GM10266 (cell line): ENCODE data around the gene HMCN1.
"Not testable (repeated sequence)": the region's sequence is repeated elsewhere in the genome, so short reads cannot be mapped to it uniquely, and the experiment has no call there.

Experiments used
- DNase-seq: peaks from one replicate; pipeline ENCODE4 v3.0.0; 2012; ENCODE audit errors: extremely low spot score
- CTCF ChIP-seq: IDR thresholded peaks from 2 replicates; pipeline ENCODE4 v1.5.1; 2012; ENCODE audit warnings: mild to moderate bottlenecking, low read depth; ENCODE audit not compliant: control insufficient read depth, insufficient read depth; ENCODE audit errors: missing control alignments

HMCN1 gene

GRCh38 chr1:186207391-186208085 is 473.3 kb downstream of the HMCN1 start:
- no peak for TF ChIP-seq CTCF
- no peak for DNase-seq

- DNase-seq = no peak
- TF ChIP-seq CTCF = no peak
Measured at GRCh38 chr1:186208405-186209129, 474.4 kb downstream of the HMCN1 start.

GRCh38 chr1:186210258-186210657 is 476.1 kb downstream of the HMCN1 start:
- TF ChIP-seq CTCF = no peak
- no peak for DNase-seq

GRCh38 chr1:186211583-186211982 is 477.4 kb downstream of the HMCN1 start:
- DNase-seq = not testable (repeated sequence)

- TF ChIP-seq CTCF = peak; percentile 84
- peak; percentile 38 for DNase-seq
Measured at GRCh38 chr1:186212568-186213224, 478.5 kb downstream of the HMCN1 start.

- no peak for TF ChIP-seq CTCF
- DNase-seq = no peak
Measured at GRCh38 chr1:186213225-186213607, 479.0 kb downstream of the HMCN1 start.

- no peak for DNase-seq
Measured at GRCh38 chr1:186214791-186215190, 480.6 kb downstream of the HMCN1 start.

More at GRCh38 chr1:186214791-186215190, 480.6 kb downstream of the HMCN1 start:
- TF ChIP-seq CTCF = no peak
